WTC11 (cell line): ENCODE measurements around the gene AURKA. TPM values are rescaled to one million over a fixed set of nuclear protein-coding genes. Genes with fewer than 3 reads are reported as not detected.

Experiments used
- ATAC-seq: fragments of 200-7000 bp; cut with Tn5 transposase; 2 replicates; pipeline ENCODE4 v1.10.0; 2021; ENCODE audit warnings: mild to moderate bottlenecking, moderate library complexity
- CTCF ChIA-PET: fragments of 300-600 bp; sonication (Branson Sonifier 250); formaldehyde crosslinking; loops from one replicate; lab custom pipeline; 2021; ENCODE audit warnings: antibody characterized with exemption; lab: Charles Lee
- POLR2A ChIA-PET: fragments of 350-600 bp; sonication (Branson Sonifier 250); formaldehyde crosslinking; loops from one replicate; lab custom pipeline; 2021; ENCODE audit warnings: antibody characterized with exemption; lab: Charles Lee
- DNase-seq: peaks from one replicate; pipeline ENCODE4 v3.0.0; 2021; ENCODE audit warnings: low spot score
- H3K27ac Mint-ChIP-seq: 2 replicates; pipeline ENCODE4 v1.8.0; 2021; ENCODE audit warnings: mixed read lengths
- H3K27me3 Mint-ChIP-seq: 2 replicates; pipeline ENCODE4 v1.8.0; 2021; ENCODE audit warnings: low read depth, mild to moderate bottlenecking, moderate library complexity, mixed read lengths
- H3K36me3 Mint-ChIP-seq: 2 replicates; pipeline ENCODE4 v1.8.0; 2021; ENCODE audit warnings: mixed read lengths
- H3K4me1 Mint-ChIP-seq: 2 replicates; pipeline ENCODE4 v1.8.0; 2022; ENCODE audit warnings: mixed read lengths
- H3K4me3 Mint-ChIP-seq: 2 replicates; pipeline ENCODE4 v1.8.0; 2021; ENCODE audit warnings: mild to moderate bottlenecking, moderate library complexity, mixed read lengths
- H3K9me3 Mint-ChIP-seq: 2 replicates; pipeline ENCODE4 v1.8.0; 2021; ENCODE audit warnings: mixed read lengths
- AR ChIP-seq: fragments of 250-450 bp; sonication (Bioruptor Pico); IDR thresholded peaks from 2 replicates; pipeline ENCODE4 v1.9.0; 2021; ENCODE audit warnings: mild to moderate bottlenecking
- CREB1 ChIP-seq: sonication (generic); formaldehyde crosslinking; IDR thresholded peaks from 2 replicates; pipeline ENCODE4 v1.8.0; 2023; ENCODE audit warnings: mild to moderate bottlenecking, missing genetic modification reagents
- EMX1 ChIP-seq: fragments of 250-450 bp; sonication (Bioruptor Pico); IDR thresholded peaks from 2 replicates; pipeline ENCODE4 v1.8.0; 2021; ENCODE audit warnings: mild to moderate bottlenecking
- ESRRA ChIP-seq: sonication (generic); formaldehyde crosslinking; IDR thresholded peaks from 2 replicates; pipeline ENCODE4 v1.8.1; 2022; ENCODE audit warnings: mild to moderate bottlenecking, missing genetic modification reagents, borderline replicate concordance
- FOXJ3 ChIP-seq: sonication (generic); formaldehyde crosslinking; IDR thresholded peaks from 2 replicates; pipeline ENCODE4 v1.9.0; 2021; ENCODE audit warnings: missing genetic modification reagents, mild to moderate bottlenecking, borderline replicate concordance
- HMGA2 ChIP-seq: fragments of 250-450 bp; sonication (Bioruptor Pico); IDR thresholded peaks from 2 replicates; pipeline ENCODE4 v1.4.0; 2021; ENCODE audit warnings: mild to moderate bottlenecking, moderate library complexity
- MLX ChIP-seq: sonication (generic); formaldehyde crosslinking; IDR thresholded peaks from 2 replicates; pipeline ENCODE4 v1.8.1; 2023; ENCODE audit warnings: mild to moderate bottlenecking, missing genetic modification reagents, moderate library complexity
- NR1H2 ChIP-seq: sonication (generic); formaldehyde crosslinking; IDR thresholded peaks from 2 replicates; pipeline ENCODE4 v1.9.0; 2021; ENCODE audit warnings: mild to moderate bottlenecking, moderate library complexity, missing genetic modification reagents
- NR3C1 ChIP-seq: sonication (generic); formaldehyde crosslinking; conservative IDR thresholded peaks from 2 replicates; pipeline ENCODE4 v1.8.1; 2023; ENCODE audit warnings: low read depth, mild to moderate bottlenecking, missing genetic modification reagents
- PRDM15 ChIP-seq: sonication (generic); formaldehyde crosslinking; IDR thresholded peaks from 2 replicates; pipeline ENCODE4 v1.8.0; 2022; ENCODE audit warnings: missing genetic modification reagents
- PRRX2 ChIP-seq: fragments of 250-450 bp; sonication (Bioruptor Pico); IDR thresholded peaks from 2 replicates; pipeline ENCODE4 v1.8.0; 2021; ENCODE audit warnings: mild to moderate bottlenecking
- RELA ChIP-seq: sonication (generic); formaldehyde crosslinking; IDR thresholded peaks from 2 replicates; pipeline ENCODE4 v1.8.1; 2022; ENCODE audit warnings: missing genetic modification reagents, mild to moderate bottlenecking, borderline replicate concordance
- SOX15 ChIP-seq: fragments of 250-450 bp; sonication (Bioruptor Pico); IDR thresholded peaks from 2 replicates; pipeline ENCODE4 v1.9.0; 2021; ENCODE audit warnings: mild to moderate bottlenecking
- SP1 ChIP-seq: sonication (generic); formaldehyde crosslinking; conservative IDR thresholded peaks from 2 replicates; pipeline ENCODE4 v1.8.1; 2022; ENCODE audit warnings: missing genetic modification reagents
- ZBTB43 ChIP-seq: sonication (generic); formaldehyde crosslinking; IDR thresholded peaks from 2 replicates; pipeline ENCODE4 v1.8.1; 2023; ENCODE audit warnings: mild to moderate bottlenecking, missing genetic modification reagents
- ZNF396 ChIP-seq: fragments of 250-450 bp; sonication (Bioruptor Pico); IDR thresholded peaks from 2 replicates; pipeline ENCODE4 v1.8.0; 2021; ENCODE audit warnings: mild to moderate bottlenecking, moderate library complexity, borderline replicate concordance
- ZNF532 ChIP-seq: fragments of 250-450 bp; sonication (Bioruptor Pico); IDR thresholded peaks from 2 replicates; pipeline ENCODE4 v1.9.0; 2021; ENCODE audit warnings: mild to moderate bottlenecking, borderline replicate concordance
- total RNA-seq: library from RNA; stranded (reverse); gene quantifications from 3 replicates; pipeline ENCODE4 v1.2.3, GENCODE V29; 2021

Gene AURKA
- total RNA-seq, 1 experiment from 2014 or later, result 103 TPM

GRCh38 chr20:56422076-56422823 lies 30.2 kb upstream of the AURKA start:
- CTCF ChIA-PET, result interaction anchor here (0.7 to 1.3 kb wide), 2 partner anchors 13 to 128 kb away, joined by 3 read pairs; no protein-coding TSS in a partner anchor

More at GRCh38 chr20:56422076-56422823, 30.2 kb upstream of the AURKA start:
- TF ChIP-seq NR1H2 (CRISPR knock-in tag) (no peak), EMX1 (no peak), AR (CRISPR knock-in tag) (no peak), CREB1 (CRISPR knock-in tag) (no peak), MLX (no peak), ESRRA (no peak), RELA (CRISPR knock-in tag) (no peak), SOX15 (CRISPR knock-in tag) (no peak), ZNF396 (CRISPR knock-in tag) (no peak), FOXJ3 (CRISPR knock-in tag) (no peak), ZNF532 (no peak), SP1 (no peak), PRRX2 (CRISPR knock-in tag) (no peak), HMGA2 (CRISPR knock-in tag) (no peak), ZBTB43 (CRISPR knock-in tag) (no peak), PRDM15 (CRISPR knock-in tag) (no peak), NR3C1 (CRISPR knock-in tag) (no peak)
- H3K36me3 Mint-ChIP-seq, result no peaks in the 10 kb centered on the region
- POLR2A ChIA-PET, result no interaction called here
- no peaks in the 10 kb centered on the region for H3K9me3 Mint-ChIP-seq
- DNase-seq, result no peak
- H3K4me3 Mint-ChIP-seq, result no peak overlapping the region
- peaks cover 50% of the 10 kb centered on the region for H3K27me3 Mint-ChIP-seq
- peaks cover 9% of the 10 kb centered on the region for H3K4me1 Mint-ChIP-seq
- H3K27ac Mint-ChIP-seq, result no peak overlapping the region
- ATAC-seq, result no peak
